Erythroblast (primary cell): ENCODE measurements around the gene RD3L.
"Not testable (repeated sequence)": the region's sequence is repeated elsewhere in the genome, so short reads cannot be mapped to it uniquely, and the experiment has no call there.

ENCODE experiments used
- DNase-seq, 2 experiments: peaks; one replicate each; lab custom pipeline; 2025; lab: John Stamatoyannopoulos, UW
- GATA1 ChIP-seq: IDR thresholded peaks from 2 replicates; pipeline ENCODE4 v1.6.1; 2011; ENCODE audit warnings: low read depth, mild to moderate bottlenecking, control low read depth, low read length, moderate library complexity
- POLR2A ChIP-seq: IDR thresholded peaks from 2 replicates; pipeline ENCODE4 v1.6.1; 2011; ENCODE audit warnings: mild to moderate bottlenecking, low read length

The RD3L gene

GRCh38 chr14:103946975-103947374 lies 4.6 kb upstream of the RD3L start:
- no peak for TF ChIP-seq POLR2A
- TF ChIP-seq GATA1, result no peak
- no peak for DNase-seq

DNA sequence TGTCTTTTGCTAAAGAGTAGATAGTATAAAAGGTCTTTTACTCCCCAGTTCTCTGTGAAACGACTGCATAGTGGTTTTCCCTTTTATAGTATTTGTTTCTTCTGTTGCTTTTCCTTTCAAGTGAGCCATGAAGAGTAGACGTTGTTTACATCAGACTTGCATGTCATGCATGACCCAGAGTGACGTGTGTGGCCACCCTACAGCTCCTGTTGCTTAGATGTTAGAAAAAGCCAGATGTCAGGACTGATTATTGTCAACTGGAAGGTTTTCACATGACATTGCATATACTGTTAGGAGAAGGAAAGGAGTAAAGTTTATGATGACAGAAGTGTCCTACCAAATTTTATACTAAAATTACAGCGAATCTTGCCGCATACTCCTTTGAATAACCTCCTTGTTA lies 1.3 kb upstream of the RD3L start:
- TF ChIP-seq POLR2A (peak; percentile 29), GATA1 (no peak)
- DNase-seq, result peak; percentile 92

GRCh38 chr14:103941462-103941861 lies 867 bp downstream of the RD3L start:
- DNase-seq, result no peak
- no peak for TF ChIP-seq POLR2A
- no peak for TF ChIP-seq GATA1

DNA sequence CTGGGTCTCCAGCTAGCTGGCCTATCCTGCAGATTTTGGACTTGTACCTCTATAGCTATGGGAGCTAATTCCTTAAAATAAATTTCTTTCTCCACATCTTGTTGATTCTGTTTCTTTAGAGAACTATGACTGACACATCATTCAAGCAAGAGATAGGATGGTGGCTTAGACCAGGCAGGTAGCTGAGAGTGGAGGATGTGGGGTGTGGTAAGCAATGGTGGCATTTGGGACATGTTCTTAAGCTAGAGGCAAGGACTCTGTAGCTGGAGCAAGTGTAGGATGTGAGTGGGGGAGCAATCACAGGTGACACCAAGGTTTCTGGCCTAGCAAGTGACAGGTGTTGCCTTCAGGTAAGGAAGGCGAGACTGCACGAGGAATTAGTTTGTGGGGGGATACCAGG lies 7.2 kb downstream of the RD3L start:
- DNase-seq, result no peak
- no peak for TF ChIP-seq POLR2A
- TF ChIP-seq GATA1, result no peak

GRCh38 chr14:103932791-103933490 lies 9.4 kb downstream of the RD3L start:
- no peak for DNase-seq
- TF ChIP-seq POLR2A (no peak), GATA1 (no peak)

GRCh38 chr14:103931422-103931821 lies 10.9 kb downstream of the RD3L start:
- TF ChIP-seq POLR2A (no peak), GATA1 (no peak)
- no peak for DNase-seq

DNA sequence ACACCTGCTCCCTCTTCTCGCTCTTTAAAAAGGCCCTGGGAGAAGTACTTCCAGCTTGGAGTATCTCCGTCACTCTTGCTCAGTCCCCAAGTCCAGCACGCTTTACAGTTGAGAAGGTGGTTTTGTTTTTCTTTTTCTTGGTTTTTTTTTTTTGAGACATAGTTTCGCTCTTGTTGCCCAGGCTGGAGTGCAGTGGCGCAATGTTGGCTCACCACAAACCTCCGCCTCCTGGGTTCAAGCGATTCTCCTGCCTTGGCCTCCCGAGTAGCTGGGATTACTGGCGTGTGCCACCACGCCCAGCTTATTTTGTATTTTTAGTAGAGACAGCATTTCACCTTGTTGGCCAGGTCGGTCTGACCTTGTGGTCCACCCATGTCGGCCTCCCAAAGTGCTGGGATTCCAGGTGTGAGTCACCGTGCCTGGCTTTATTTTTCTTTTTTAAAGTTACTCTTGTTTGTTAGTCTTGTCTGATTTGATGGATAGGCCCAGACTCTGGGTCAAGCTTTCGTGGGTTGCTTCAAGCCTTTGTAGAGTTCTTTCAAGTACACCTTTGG lies 12.2 kb downstream of the RD3L start:
- no peak for TF ChIP-seq GATA1
- no peak for DNase-seq

- TF ChIP-seq POLR2A, result no peak
- no peak for TF ChIP-seq GATA1
- DNase-seq, result no peak
Observed at GRCh38 chr14:103928011-103928890, 14.1 kb downstream of the RD3L start, which contains the start of gene TDRD9. TSS of gene TDRD9 (plus strand) at chr14:103928456. CDS start at chr14:103928510, 54 bp downstream.

- TF ChIP-seq POLR2A (no peak), GATA1 (no peak)
- DNase-seq, result no peak
Observed at GRCh38 chr14:103927566-103927965, 14.8 kb downstream of the RD3L start.

GRCh38 chr14:103925316-103925715 lies 17.0 kb downstream of the RD3L start:
- TF ChIP-seq GATA1, result no peak
- no peak for TF ChIP-seq POLR2A
- DNase-seq, result no peak

GRCh38 chr14:103923863-103924262 lies 18.5 kb downstream of the RD3L start:
- TF ChIP-seq GATA1 (no peak), POLR2A (no peak)
- DNase-seq, result peak; percentile 48 to 60

GRCh38 chr14:103921855-103922200 lies 20.5 kb downstream of the RD3L start:
- DNase-seq, result not testable (repeated sequence)

DNA sequence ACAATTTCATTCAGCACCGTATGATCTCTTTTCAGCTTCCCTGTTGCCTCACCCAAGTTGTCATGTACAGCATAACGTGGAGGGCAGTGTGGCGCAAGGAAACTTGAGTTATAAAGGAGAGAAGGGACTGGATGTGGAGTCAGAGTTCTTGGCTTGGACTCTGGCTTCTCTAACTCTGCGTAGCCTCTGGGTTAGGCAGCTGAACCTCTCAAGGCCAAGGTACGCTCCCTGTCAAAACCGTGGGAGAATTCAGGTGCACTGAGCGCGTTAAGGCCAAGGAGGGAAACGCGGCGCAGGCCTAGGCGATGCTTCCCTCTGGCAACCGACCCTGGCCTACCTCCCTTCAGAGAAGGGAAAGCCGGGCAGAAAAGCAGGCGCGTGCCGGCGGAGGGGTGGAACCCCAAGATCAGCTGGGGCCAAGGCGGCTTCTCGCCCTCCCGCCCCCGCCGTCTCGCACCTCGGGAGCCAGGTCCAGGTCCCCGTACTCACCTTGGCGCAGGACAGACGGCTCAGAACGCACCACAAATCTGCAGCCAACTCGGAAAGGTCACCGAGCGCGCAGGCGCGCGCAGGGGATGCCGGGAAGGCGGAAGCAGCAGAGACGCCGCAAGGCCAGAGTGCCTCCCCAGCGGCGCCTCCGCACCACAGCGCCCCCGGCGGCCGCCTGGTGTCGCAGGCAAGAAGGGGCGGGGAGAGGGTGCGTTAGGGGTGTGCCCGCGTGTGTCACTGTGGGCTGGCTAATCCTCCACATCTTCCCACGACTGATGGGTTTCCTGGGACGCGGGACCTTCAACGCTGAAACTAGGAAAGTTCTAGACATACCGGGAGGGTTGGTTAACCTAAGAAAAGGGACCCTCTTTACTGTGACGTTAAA lies 21.1 kb downstream of the RD3L start:
- DNase-seq, result peak; percentile 95 to 97
- TF ChIP-seq GATA1, result no peak
- TF ChIP-seq POLR2A, result peak; percentile 88
